Chondrocyte (in vitro differentiated cells): ENCODE data around the gene ULK4. TPM values are rescaled to one million over a fixed set of nuclear protein-coding genes. Genes with fewer than 3 reads are reported as not detected.
"Not testable (repeated sequence)": the region's sequence is repeated elsewhere in the genome, so short reads cannot be mapped to it uniquely, and the experiment has no call there.

ENCODE experiments used
- DNase-seq: peaks from one replicate; pipeline ENCODE4 v3.0.0; 2021; ENCODE audit warnings: mixed read lengths, low spot score
- H3K27ac Mint-ChIP-seq: one replicate; pipeline ENCODE4 v1.8.0; 2021; ENCODE audit warnings: mild to moderate bottlenecking, moderate library complexity, mixed read lengths; ENCODE audit not compliant: unreplicated experiment
- H3K27me3 Mint-ChIP-seq: 2 replicates; pipeline ENCODE4 v1.8.0; 2021; ENCODE audit warnings: low read depth, mixed read lengths
- H3K36me3 Mint-ChIP-seq: 2 replicates; pipeline ENCODE4 v1.8.0; 2021; ENCODE audit warnings: low read depth, mixed read lengths
- H3K4me1 Mint-ChIP-seq: 2 replicates; pipeline ENCODE4 v1.8.0; 2021; ENCODE audit warnings: low read depth, mild to moderate bottlenecking, mixed read lengths
- H3K4me3 Mint-ChIP-seq: one replicate; pipeline ENCODE4 v1.8.0; 2021; ENCODE audit warnings: mild to moderate bottlenecking, moderate library complexity, mixed read lengths; ENCODE audit not compliant: unreplicated experiment
- H3K9me3 Mint-ChIP-seq: 2 replicates; pipeline ENCODE4 v1.8.0; 2021; ENCODE audit warnings: low read depth, mixed read lengths
- CTCF ChIP-seq: fragments of 200-600 bp; sonication (generic); IDR thresholded peaks from 2 replicates; pipeline ENCODE4 v1.5.0; 2021; ENCODE audit warnings: antibody characterized with exemption, mild to moderate bottlenecking, moderate library complexity
- total RNA-seq: library from RNA; stranded (reverse); gene quantifications from 3 replicates; pipeline ENCODE4 v1.2.1, GENCODE V29; 2021

Gene ULK4
- total RNA-seq, 1 donor from 2014 or later: 9.1 TPM

- H3K4me3 Mint-ChIP-seq: no peak overlapping the region
- no peak for DNase-seq
- peaks cover 6% of the 10 kb centered on the region for H3K36me3 Mint-ChIP-seq
- no peak overlapping the region for H3K27ac Mint-ChIP-seq
- no peaks in the 10 kb centered on the region for H3K27me3 Mint-ChIP-seq
- H3K9me3 Mint-ChIP-seq: no peaks in the 10 kb centered on the region
- peaks cover 16% of the 10 kb centered on the region for H3K4me1 Mint-ChIP-seq
- TF ChIP-seq CTCF: no peak
These were observed 263.0 kb downstream of the ULK4 start for GRCh38 chr3:41698898-41699297.

GRCh38 chr3:41697702-41698101 lies 264.2 kb downstream of the ULK4 start:
- Mint-ChIP-seq H3K27ac (no peak overlapping the region), H3K4me3 (no peak overlapping the region), H3K4me1 (peaks cover 16% of the 10 kb centered on the region), H3K36me3 (peaks cover 7% of the 10 kb centered on the region), H3K9me3 (no peaks in the 10 kb centered on the region), H3K27me3 (no peaks in the 10 kb centered on the region)
- no peak for DNase-seq
- no peak for TF ChIP-seq CTCF

DNA sequence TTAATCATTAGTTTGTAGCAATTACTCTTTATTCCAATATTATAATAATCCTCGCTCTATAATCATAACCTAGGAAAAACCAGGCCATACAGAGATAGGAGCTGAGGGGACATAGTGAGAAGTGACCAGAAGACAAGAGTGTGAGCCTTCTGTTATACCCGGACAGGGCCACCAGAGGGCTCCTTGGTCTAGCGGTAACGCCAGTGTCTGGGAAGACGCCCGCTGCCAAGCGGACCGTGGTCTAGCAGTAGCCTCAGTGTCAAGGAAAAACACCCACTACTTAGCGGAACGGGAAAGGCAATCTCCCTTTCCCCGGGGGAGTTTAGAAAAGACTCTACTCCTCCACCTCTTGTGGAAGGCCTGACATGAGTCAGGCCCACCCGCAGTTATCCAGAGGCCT lies 266.1 kb downstream of the ULK4 start:
- not testable (repeated sequence) for H3K4me3 Mint-ChIP-seq, H3K27me3 Mint-ChIP-seq

DNA sequence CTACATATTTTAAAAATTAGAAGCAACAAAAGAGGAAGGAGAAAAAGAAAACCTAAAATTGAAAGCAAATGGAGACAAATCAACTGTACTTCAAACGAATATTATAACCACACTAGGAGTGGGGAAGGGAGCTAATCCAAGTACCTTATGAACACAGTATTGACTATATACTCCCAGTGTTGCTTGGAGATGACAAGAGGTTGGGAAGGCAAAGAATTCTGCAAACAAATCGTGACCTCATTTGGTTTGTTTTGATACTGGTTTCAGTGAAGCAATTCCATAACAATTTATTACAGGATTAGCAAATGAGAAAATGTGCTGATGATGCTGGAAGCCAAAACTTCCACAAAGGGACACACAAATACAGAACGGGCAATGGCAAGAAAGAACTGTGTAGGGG lies 268.1 kb downstream of the ULK4 start:
- Mint-ChIP-seq H3K27me3 (no peaks in the 10 kb centered on the region), H3K4me1 (peaks cover 18% of the 10 kb centered on the region), H3K9me3 (no peaks in the 10 kb centered on the region), H3K36me3 (peaks cover 5% of the 10 kb centered on the region), H3K4me3 (no peak overlapping the region), H3K27ac (no peak overlapping the region)
- no peak for DNase-seq
- no peak for TF ChIP-seq CTCF

More for the DNA sequence above, 266.1 kb downstream of the ULK4 start:
- not testable (repeated sequence) for DNase-seq, H3K9me3 Mint-ChIP-seq, H3K27ac Mint-ChIP-seq, H3K36me3 Mint-ChIP-seq
- peak; percentile 68 for TF ChIP-seq CTCF
- H3K4me1 Mint-ChIP-seq: peaks cover 18% of the 10 kb centered on the region

- H3K27ac Mint-ChIP-seq: peak overlapping the region; percentile 58
- H3K27me3 Mint-ChIP-seq: no peaks in the 10 kb centered on the region
- no peak overlapping the region for H3K4me3 Mint-ChIP-seq
- no peaks in the 10 kb centered on the region for H3K9me3 Mint-ChIP-seq
- H3K4me1 Mint-ChIP-seq: peaks cover 20% of the 10 kb centered on the region
- peaks cover 4% of the 10 kb centered on the region for H3K36me3 Mint-ChIP-seq
- no peak for DNase-seq
- no peak for TF ChIP-seq CTCF
These were observed 270.9 kb downstream of the ULK4 start for GRCh38 chr3:41690766-41691563.
